GM12878 (cell line): ENCODE data around the gene EDEM3. TPM values are rescaled to one million over a fixed set of nuclear protein-coding genes. Genes with fewer than 3 reads are reported as not detected.

ENCODE experiments used
- ATAC-seq: fragments of 200-7000 bp; cut with Tn5 transposase; 3 replicates; pipeline ENCODE4 v1.9.1; 2020; ENCODE audit warnings: mild to moderate bottlenecking, moderate library complexity
- BruUV-seq: library from RNA; stranded (reverse); fragments of 400-500 nt; replicated peaks from 2 replicates; lab custom pipeline; 2021; lab: Mats Ljungman, UMichigan
- CTCF ChIA-PET: fragments of 300-600 bp; sonication (Branson Sonifier 250); formaldehyde crosslinking; extraction: SDS; loops from one replicate; lab custom pipeline; 2021; ENCODE audit warnings: inconsistent platforms; lab: Yijun Ruan, JAX
- POLR2A ChIA-PET: fragments of 350-600 bp; formaldehyde crosslinking; extraction: SDS; loops from one replicate; lab custom pipeline; 2021; ENCODE audit warnings: inconsistent platforms; lab: Charles Lee
- RAD21 ChIA-PET: fragments of 300-600 bp; sonication (Branson Sonifier 250); formaldehyde crosslinking; loops from one replicate; lab custom pipeline; 2023; ENCODE audit warnings: antibody characterized with exemption; ENCODE audit not compliant: unreplicated experiment; lab: Charles Lee
- SMC1A ChIA-PET: fragments of 300-600 bp; sonication (Branson Sonifier 250); formaldehyde crosslinking; loops from one replicate; lab custom pipeline; 2023; ENCODE audit not compliant: unreplicated experiment, uncharacterized antibody; lab: Charles Lee
- DNase-seq: peaks from one replicate; pipeline ENCODE4 v3.0.0-alpha.2; 2011; ENCODE audit warnings: low read depth, low spot score
- FAIRE-seq: peaks from 3 replicates; lab custom pipeline; 2011; peaks lifted over from hg19 to GRCh38; lab: Jason Lieb, UNC
- H2AFZ ChIP-seq: 2 replicates; pipeline ENCODE4 v1.6.0; 2011; ENCODE audit warnings: low read depth, low read length, control low read depth; ENCODE audit not compliant: control insufficient read depth
- H3K27ac ChIP-seq: 2 replicates; pipeline ENCODE4 v1.5.1; 2011; ENCODE audit warnings: control low read depth; ENCODE audit not compliant: control insufficient read depth, insufficient read depth
- H3K27me3 ChIP-seq, 2 experiments: replicated peaks in 1 of 2; 2 replicates each; pipeline versions ENCODE4 v1.6.0 to v1.6.1; 2011; ENCODE audit warnings: low read length in 1 of 2; ENCODE audit not compliant: control insufficient read depth in 2 of 2, insufficient read depth in 2 of 2
- H3K36me3 ChIP-seq, 2 experiments: 2 replicates each; pipeline ENCODE4 v1.5.1; 2011; ENCODE audit warnings: low read length in 1 of 2; ENCODE audit not compliant: control insufficient read depth in 2 of 2, insufficient read depth in 2 of 2
- H3K4me1 ChIP-seq: 2 replicates; pipeline ENCODE4 v1.6.1; 2011; ENCODE audit warnings: mild to moderate bottlenecking, low read length, moderate library complexity, mixed read lengths; ENCODE audit not compliant: control insufficient read depth, insufficient read depth
- H3K4me2 ChIP-seq: 2 replicates; pipeline ENCODE4 v1.6.0; 2011; ENCODE audit warnings: control low read depth; ENCODE audit not compliant: control insufficient read depth, insufficient read depth
- H3K4me3 ChIP-seq: fragments of 200-600 bp; sonication (generic); 2 replicates; pipeline ENCODE4 v1.5.1; 2016
- H3K79me2 ChIP-seq: 2 replicates; pipeline ENCODE4 v1.6.0; 2011; ENCODE audit warnings: low read length; ENCODE audit not compliant: control insufficient read depth, insufficient read depth
- H3K9ac ChIP-seq: 2 replicates; pipeline ENCODE4 v1.8.0; 2011; ENCODE audit warnings: low read length, control low read depth, mixed read lengths; ENCODE audit not compliant: control insufficient read depth, insufficient read depth
- H3K9me3 ChIP-seq: replicated peaks from 3 replicates; pipeline ENCODE4 v1.5.1; 2011; ENCODE audit warnings: mild to moderate bottlenecking, low read length; ENCODE audit not compliant: control insufficient read depth, insufficient read depth
- H4K20me1 ChIP-seq: 2 replicates; pipeline ENCODE4 v1.6.0; 2011; ENCODE audit not compliant: control insufficient read depth, insufficient read depth
- BHLHE40 ChIP-seq, 2 experiments: fragments of 450-650 bp in 1 of 2; IDR thresholded peaks; 2 replicates each; pipeline ENCODE4 v1.6.1; 2011 to 2017; ENCODE audit warnings: low read depth in 2 of 2, borderline replicate concordance in 1 of 2, improper control_type of control experiment in 1 of 2, low read length in 1 of 2, mild to moderate bottlenecking in 1 of 2
- CHD2 ChIP-seq: IDR thresholded peaks from 2 replicates; pipeline ENCODE4 v1.6.1; 2011; ENCODE audit warnings: low read depth, low read length, improper control_type of control experiment, borderline replicate concordance
- CHD4 ChIP-seq: fragments of 200-600 bp; sonication (generic); IDR thresholded peaks from 2 replicates; pipeline ENCODE4 v1.6.1; 2016; ENCODE audit warnings: mild to moderate bottlenecking
- EZH2 ChIP-seq: IDR thresholded peaks from 2 replicates; pipeline ENCODE4 v1.6.1; 2012; ENCODE audit warnings: low read depth, mild to moderate bottlenecking, control low read depth, inconsistent platforms, low read length, borderline replicate concordance; ENCODE audit not compliant: control insufficient read depth
- HDAC2 ChIP-seq: fragments of 200-600 bp; sonication (generic); IDR thresholded peaks from 2 replicates; pipeline ENCODE4 v1.6.1; 2017
- HDAC6 ChIP-seq: fragments of 200-600 bp; sonication (generic); IDR thresholded peaks from one replicate; pipeline ENCODE4 v1.8.0; 2017; ENCODE audit warnings: antibody characterized with exemption; ENCODE audit not compliant: unreplicated experiment
- NFYA ChIP-seq: IDR thresholded peaks from 2 replicates; pipeline ENCODE4 v1.6.1; 2011; ENCODE audit warnings: low read depth, mild to moderate bottlenecking, low read length, improper control_type of control experiment, borderline replicate concordance
- NFYB ChIP-seq: IDR thresholded peaks from 2 replicates; pipeline ENCODE4 v1.6.1; 2011; ENCODE audit warnings: low read depth, mild to moderate bottlenecking, low read length, improper control_type of control experiment, moderate library complexity; ENCODE audit not compliant: insufficient read depth
- NRF1 ChIP-seq: conservative IDR thresholded peaks from 2 replicates; pipeline ENCODE4 v1.6.1; 2011; ENCODE audit warnings: mild to moderate bottlenecking, low read depth, low read length, improper control_type of control experiment
- RAD21 ChIP-seq: IDR thresholded peaks from 2 replicates; pipeline ENCODE4 v1.6.1; 2011; ENCODE audit warnings: mild to moderate bottlenecking, low read depth, low read length, moderate library complexity; ENCODE audit not compliant: insufficient read depth
- SIX5 ChIP-seq: IDR thresholded peaks from 2 replicates; pipeline ENCODE4 v1.6.1; 2011; ENCODE audit warnings: mild to moderate bottlenecking, low read depth, low read length, moderate library complexity; ENCODE audit not compliant: severe bottlenecking
- SMC3 ChIP-seq: IDR thresholded peaks from 2 replicates; pipeline ENCODE4 v1.6.1; 2011; ENCODE audit warnings: low read length, improper control_type of control experiment, borderline replicate concordance
- YBX1 ChIP-seq: fragments of 450-650 bp; IDR thresholded peaks from 2 replicates; pipeline ENCODE4 v1.6.1; 2016; ENCODE audit warnings: antibody characterized with exemption
- YY1 ChIP-seq: IDR thresholded peaks from 2 replicates; pipeline ENCODE4 v1.6.1; 2011; ENCODE audit warnings: low read depth, mild to moderate bottlenecking, low read length
- WGBS: methylation state at CpG from one replicate; pipeline ENCODE4 v1.1.6; 2016; ENCODE audit warnings: low lambda C conversion rate; ENCODE audit not compliant: insufficient replicate concordance, insufficient coverage; ENCODE audit errors: missing lambda C conversion rate; 5-methylcytosine and 5-hydroxymethylcytosine counted together
- in situ Hi-C: fragments of 300-500 bp; cut with MboI; formaldehyde crosslinking; loops from 9 replicates; pipeline ENCODE4 v1.14.3; 2018; ENCODE audit warnings: mixed read lengths
- intact Hi-C: fragments of 100-400 bp; cut with micrococcal nuclease; formaldehyde crosslinking; loops from one replicate; pipeline ENCODE4 v1.14.2; 2022; ENCODE audit not compliant: unreplicated experiment
- polyA plus RNA-seq, 11 experiments: library from polyadenylated mRNA; depleted of rRNA in 4 of 11; unstranded in 6 of 11; stranded (reverse) in 5 of 11; fragments of >200 nt; fragmentation: Nextera tagmentation in 4 of 11; fragmentation: Illumina TruSeq in 1 of 11; extraction: Ambion mirVana in 4 of 11; extraction: Trizol in 1 of 11; gene quantifications; 1 replicate in 1 of 11; 2 replicates in 10 of 11; pipeline versions ENCODE4 v1.2.1 to v1.2.3, GENCODE V29; 2011 to 2016; ENCODE audit warnings: inconsistent platforms in 2 of 11, missing spikeins in 2 of 11, low read depth in 1 of 11
- total RNA-seq, 4 experiments: library from RNA; depleted of rRNA in 3 of 4; stranded (reverse); fragments of >200 nt in 3 of 4; fragmentation: Illumina TruSeq in 1 of 4; extraction: Trizol in 1 of 4; gene quantifications; 2 replicates each; pipeline versions ENCODE4 v1.2.1 to v1.2.3, GENCODE V29; 2013 to 2021
- TF ChIP-seq, protein P1 (sequence below): fragments of 450-650 bp; IDR thresholded peaks from 2 replicates; pipeline ENCODE4 v1.6.1; 2017; ENCODE audit warnings: antibody characterized with exemption, mild to moderate bottlenecking, moderate library complexity
- TF ChIP-seq, protein P2 (sequence below), 3 experiments: IDR thresholded peaks in 2 of 3; conservative IDR thresholded peaks in 1 of 3; 2 replicates each; pipeline ENCODE4 v1.5.1; 2011; ENCODE audit warnings: low read depth in 3 of 3, low read length in 3 of 3, mild to moderate bottlenecking in 3 of 3, control low read depth in 2 of 3, moderate library complexity in 2 of 3, inconsistent platforms in 1 of 3, mixed read lengths in 1 of 3; ENCODE audit not compliant: control insufficient read depth in 2 of 3, insufficient read depth in 1 of 3; ENCODE audit errors: extremely low read depth in 1 of 3

The EDEM3 gene
- total and polyA plus RNA-seq, 10 of the 15 experiments (the other 5 are each of a cell fraction or from before 2014, with no cell fraction given): 6.4 to 19.3 (median 14.3) TPM

DNA sequence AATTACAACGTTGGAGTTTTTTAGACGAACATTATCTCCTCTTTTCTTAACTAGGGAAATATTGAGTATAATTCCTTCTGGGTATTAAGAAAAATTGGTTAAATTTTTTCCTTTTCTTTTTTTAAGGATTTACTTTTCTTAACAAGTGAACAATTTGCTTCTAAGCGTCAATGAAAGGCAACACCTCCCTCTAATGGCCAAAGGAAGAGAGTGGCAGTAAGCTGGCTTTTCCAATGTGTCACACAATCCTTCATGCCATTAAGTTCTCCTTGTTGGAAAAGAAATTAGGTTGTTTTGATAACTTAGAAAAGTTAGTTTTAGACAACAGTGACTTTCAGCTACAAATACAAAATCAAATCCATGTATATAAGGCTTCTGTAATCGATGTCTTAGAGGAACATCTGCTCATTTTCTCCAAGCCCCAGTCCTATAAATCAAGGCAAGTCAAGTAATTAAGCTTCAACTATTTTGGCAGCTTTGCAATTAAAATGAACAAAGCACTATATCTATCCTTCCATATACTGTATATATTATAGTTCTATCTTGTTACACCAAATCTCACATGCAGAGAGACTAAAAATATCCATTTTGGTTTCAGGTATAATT is 62.8 kb downstream of the EDEM3 start:
- Histone ChIP-seq H3K9me3 (no peaks in the 10 kb centered on the region), H3K36me3 (no peaks in the 10 kb centered on the region; a peak in 1 of 4 replicates), H3K9ac (no peak overlapping the region), H3K79me2 (no peaks in the 10 kb centered on the region), H3K27ac (no peak overlapping the region), H3K4me1 (no peaks in the 10 kb centered on the region), H3K4me2 (no peak overlapping the region), H3K27me3 (no peaks in the 10 kb centered on the region), H2AFZ (no peak overlapping the region), H3K4me3 (no peak overlapping the region), H4K20me1 (no peaks in the 10 kb centered on the region)
- ChIA-PET RAD21 (interaction anchor here (0.8 to 1.7 kb wide), 6 partner anchors 10 to 617 kb away, joined by 3 to 4 read pairs (median 3); no protein-coding TSS in a partner anchor), CTCF (interaction anchor here (0.6 to 3.7 kb wide), 17 partner anchors 9 to 948 kb away, joined by 3 to 18 read pairs (median 4); no protein-coding TSS in a partner anchor), SMC1A (interaction anchor here (1.0 to 1.6 kb wide), 6 partner anchors 12 to 114 kb away, joined by 3 to 4 read pairs (median 3); no protein-coding TSS in a partner anchor), POLR2A (no interaction called here)
- TF ChIP-seq HDAC2 (no peak), CHD4 (no peak), BHLHE40 (IDR thresholded peaks at IDR 0.05; ENCODE audit: borderline replicate concordance in 1 of 2, low read depth in 2 of 2, low read length in 1 of 2) (no peak), HDAC6 (no peak), YBX1 (no peak), CHD2 (no peak), NFYB (no peak), YY1 (no peak), NFYA (no peak), RAD21 (peak; percentile 74), EZH2 (no peak), NRF1 (no peak), SMC3 (peak; percentile 30; the same call in 1 of the 2 replicates), SIX5 (no peak)
- TF ChIP-seq, protein P1, sequence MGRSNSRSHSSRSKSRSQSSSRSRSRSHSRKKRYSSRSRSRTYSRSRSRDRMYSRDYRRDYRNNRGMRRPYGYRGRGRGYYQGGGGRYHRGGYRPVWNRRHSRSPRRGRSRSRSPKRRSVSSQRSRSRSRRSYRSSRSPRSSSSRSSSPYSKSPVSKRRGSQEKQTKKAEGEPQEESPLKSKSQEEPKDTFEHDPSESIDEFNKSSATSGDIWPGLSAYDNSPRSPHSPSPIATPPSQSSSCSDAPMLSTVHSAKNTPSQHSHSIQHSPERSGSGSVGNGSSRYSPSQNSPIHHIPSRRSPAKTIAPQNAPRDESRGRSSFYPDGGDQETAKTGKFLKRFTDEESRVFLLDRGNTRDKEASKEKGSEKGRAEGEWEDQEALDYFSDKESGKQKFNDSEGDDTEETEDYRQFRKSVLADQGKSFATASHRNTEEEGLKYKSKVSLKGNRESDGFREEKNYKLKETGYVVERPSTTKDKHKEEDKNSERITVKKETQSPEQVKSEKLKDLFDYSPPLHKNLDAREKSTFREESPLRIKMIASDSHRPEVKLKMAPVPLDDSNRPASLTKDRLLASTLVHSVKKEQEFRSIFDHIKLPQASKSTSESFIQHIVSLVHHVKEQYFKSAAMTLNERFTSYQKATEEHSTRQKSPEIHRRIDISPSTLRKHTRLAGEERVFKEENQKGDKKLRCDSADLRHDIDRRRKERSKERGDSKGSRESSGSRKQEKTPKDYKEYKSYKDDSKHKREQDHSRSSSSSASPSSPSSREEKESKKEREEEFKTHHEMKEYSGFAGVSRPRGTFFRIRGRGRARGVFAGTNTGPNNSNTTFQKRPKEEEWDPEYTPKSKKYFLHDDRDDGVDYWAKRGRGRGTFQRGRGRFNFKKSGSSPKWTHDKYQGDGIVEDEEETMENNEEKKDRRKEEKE: no peak
- TF ChIP-seq, protein P2, sequence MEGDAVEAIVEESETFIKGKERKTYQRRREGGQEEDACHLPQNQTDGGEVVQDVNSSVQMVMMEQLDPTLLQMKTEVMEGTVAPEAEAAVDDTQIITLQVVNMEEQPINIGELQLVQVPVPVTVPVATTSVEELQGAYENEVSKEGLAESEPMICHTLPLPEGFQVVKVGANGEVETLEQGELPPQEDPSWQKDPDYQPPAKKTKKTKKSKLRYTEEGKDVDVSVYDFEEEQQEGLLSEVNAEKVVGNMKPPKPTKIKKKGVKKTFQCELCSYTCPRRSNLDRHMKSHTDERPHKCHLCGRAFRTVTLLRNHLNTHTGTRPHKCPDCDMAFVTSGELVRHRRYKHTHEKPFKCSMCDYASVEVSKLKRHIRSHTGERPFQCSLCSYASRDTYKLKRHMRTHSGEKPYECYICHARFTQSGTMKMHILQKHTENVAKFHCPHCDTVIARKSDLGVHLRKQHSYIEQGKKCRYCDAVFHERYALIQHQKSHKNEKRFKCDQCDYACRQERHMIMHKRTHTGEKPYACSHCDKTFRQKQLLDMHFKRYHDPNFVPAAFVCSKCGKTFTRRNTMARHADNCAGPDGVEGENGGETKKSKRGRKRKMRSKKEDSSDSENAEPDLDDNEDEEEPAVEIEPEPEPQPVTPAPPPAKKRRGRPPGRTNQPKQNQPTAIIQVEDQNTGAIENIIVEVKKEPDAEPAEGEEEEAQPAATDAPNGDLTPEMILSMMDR (IDR thresholded peaks at IDR 0.05 in 2 of 3, conservative IDR thresholded peaks at IDR 0.05 in 1 of 3; ENCODE audit: control insufficient read depth in 2 of 3, extremely low read depth in 1 of 3, insufficient read depth in 1 of 3, low read depth in 3 of 3, low read length in 3 of 3): peak; percentile 54 to 62 (median 58); a peak in 5 of 6 replicates
- in situ Hi-C loops: no loop called here
- 84% methylated on average over 4 of the region's 4 CpGs for WGBS
- DNase-seq (no peak), ATAC-seq (peak; percentile 42; the same call in 1 of the 3 replicates), FAIRE-seq (peak; percentile 59)
- no TSS peak for BruUV-seq
- intact Hi-C loops: loop anchor here (5.0 kb wide), 1 partner anchor 290 kb away; no protein-coding TSS in a partner anchor
